Neutrophil (primary cell): ENCODE results near the gene PFDN5.

Experiments used
- H3K27ac ChIP-seq: fragments of 200-600 bp; sonication (generic); 2 replicates; pipeline ENCODE4 v1.5.1; 2016; ENCODE audit warnings: mild to moderate bottlenecking, moderate library complexity
- H3K27me3 ChIP-seq: fragments of 200-600 bp; sonication (generic); 2 replicates; pipeline ENCODE4 v1.6.0; 2016; ENCODE audit warnings: mild to moderate bottlenecking
- H3K36me3 ChIP-seq: fragments of 200-600 bp; sonication (generic); 2 replicates; pipeline ENCODE4 v1.5.1; 2017
- H3K4me1 ChIP-seq, 2 experiments: fragments of 200-600 bp in 1 of 2; sonication (generic) in 1 of 2; 1 replicate in 1 of 2; 2 replicates in 1 of 2; pipeline versions ENCODE4 v1.5.1 to v1.6.1; 2013 to 2016; ENCODE audit warnings: low read depth in 1 of 2, low read length in 1 of 2, mild to moderate bottlenecking in 1 of 2, moderate library complexity in 1 of 2; ENCODE audit not compliant: control insufficient read depth in 1 of 2, insufficient read depth in 1 of 2
- H3K4me3 ChIP-seq, 2 experiments: fragments of 200-600 bp in 1 of 2; sonication (generic) in 1 of 2; 1 replicate in 1 of 2; 2 replicates in 1 of 2; pipeline ENCODE4 v1.5.1; 2013 to 2016; ENCODE audit warnings: low read depth in 1 of 2, low read length in 1 of 2, mild to moderate bottlenecking in 1 of 2, moderate library complexity in 1 of 2
- H3K9me3 ChIP-seq: fragments of 200-600 bp; sonication (generic); 2 replicates; pipeline ENCODE4 v1.5.1; 2016
- TF ChIP-seq, protein P1 (sequence below): fragments of 200-600 bp; sonication (generic); IDR thresholded peaks from 2 replicates; pipeline ENCODE4 v1.5.1; 2016; ENCODE audit warnings: antibody characterized with exemption

The PFDN5 gene

DNA sequence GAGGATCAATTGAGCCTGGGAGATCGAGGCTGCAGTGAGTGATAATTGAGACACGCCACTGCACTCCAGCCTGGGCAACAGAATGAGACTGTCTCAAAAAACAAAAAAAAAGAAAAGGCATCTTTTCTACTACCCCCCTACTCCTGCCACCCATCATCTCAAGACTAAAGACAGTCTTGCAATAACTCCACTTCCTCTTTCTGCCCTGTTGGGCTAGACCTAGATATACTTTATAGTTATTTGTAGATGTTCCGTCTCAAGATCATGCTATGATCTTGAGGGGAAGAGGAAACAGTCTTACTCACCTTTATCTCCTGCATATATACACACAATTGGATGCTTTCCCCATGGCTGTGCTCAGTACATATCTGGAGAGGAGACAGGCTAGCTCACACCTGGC is 39.3 kb upstream of the PFDN5 start:
- Histone ChIP-seq H3K36me3 (peaks cover 18% of the 10 kb centered on the region), H3K9me3 (no peaks in the 10 kb centered on the region), H3K4me1 (peaks cover 19 to 27% of the 10 kb centered on the region in 2 experiments), H3K27ac (peak overlapping the region; percentile 41), H3K4me3 (no peak overlapping the region), H3K27me3 (no peaks in the 10 kb centered on the region)
- TF ChIP-seq, protein P1, sequence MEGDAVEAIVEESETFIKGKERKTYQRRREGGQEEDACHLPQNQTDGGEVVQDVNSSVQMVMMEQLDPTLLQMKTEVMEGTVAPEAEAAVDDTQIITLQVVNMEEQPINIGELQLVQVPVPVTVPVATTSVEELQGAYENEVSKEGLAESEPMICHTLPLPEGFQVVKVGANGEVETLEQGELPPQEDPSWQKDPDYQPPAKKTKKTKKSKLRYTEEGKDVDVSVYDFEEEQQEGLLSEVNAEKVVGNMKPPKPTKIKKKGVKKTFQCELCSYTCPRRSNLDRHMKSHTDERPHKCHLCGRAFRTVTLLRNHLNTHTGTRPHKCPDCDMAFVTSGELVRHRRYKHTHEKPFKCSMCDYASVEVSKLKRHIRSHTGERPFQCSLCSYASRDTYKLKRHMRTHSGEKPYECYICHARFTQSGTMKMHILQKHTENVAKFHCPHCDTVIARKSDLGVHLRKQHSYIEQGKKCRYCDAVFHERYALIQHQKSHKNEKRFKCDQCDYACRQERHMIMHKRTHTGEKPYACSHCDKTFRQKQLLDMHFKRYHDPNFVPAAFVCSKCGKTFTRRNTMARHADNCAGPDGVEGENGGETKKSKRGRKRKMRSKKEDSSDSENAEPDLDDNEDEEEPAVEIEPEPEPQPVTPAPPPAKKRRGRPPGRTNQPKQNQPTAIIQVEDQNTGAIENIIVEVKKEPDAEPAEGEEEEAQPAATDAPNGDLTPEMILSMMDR = no peak

DNA sequence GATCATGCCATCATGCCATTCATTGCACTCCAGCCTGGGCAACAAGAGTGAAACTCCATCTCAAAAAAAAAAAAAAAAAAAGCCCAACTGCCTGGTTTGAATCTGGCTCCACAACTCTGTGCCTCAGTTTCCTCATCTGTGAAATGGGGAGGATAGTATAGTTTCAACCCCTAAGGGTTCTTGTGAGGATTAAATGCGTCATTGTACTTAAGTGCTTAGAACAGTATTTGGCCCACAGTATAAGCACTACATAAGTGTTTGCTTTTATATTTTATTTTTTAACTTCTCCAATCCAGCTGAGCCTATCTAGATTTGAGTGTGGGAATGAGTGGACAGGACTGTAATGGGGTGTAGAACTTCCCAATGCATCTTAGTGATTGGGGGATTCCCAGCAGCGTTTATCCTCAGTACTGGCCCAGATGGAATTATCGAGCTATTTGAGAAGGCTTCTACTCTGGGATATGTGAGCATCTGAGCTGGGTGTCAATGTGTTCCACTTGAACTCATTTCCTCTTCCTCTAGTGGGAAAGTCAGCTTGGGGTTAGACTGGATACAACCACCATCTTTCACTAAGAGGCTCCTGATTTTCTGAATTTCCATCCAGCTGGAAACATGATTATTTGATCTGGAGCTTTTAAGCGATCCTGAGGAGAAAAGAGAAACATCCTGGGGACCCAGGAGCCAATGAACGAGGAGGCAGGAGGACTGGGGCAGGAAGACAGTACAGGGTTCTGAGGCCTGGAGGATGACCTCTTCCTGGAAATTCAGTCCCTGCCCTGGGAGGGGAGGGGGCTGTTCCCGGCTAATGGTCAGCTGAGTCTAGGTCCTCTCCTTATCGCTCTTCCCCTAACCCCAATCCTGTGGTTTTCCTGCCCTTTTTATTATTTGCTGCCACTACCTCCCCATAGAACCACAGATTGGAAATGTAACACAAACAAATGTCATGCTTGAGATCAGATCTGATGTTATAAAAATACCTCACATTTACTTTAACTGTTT is 36.5 kb upstream of the PFDN5 start:
- Histone ChIP-seq H3K9me3 (no peaks in the 10 kb centered on the region), H3K4me1 (peaks cover 0 to 8% of the 10 kb centered on the region in 2 experiments), H3K36me3 (peaks cover 14% of the 10 kb centered on the region), H3K4me3 (no peak overlapping the region), H3K27ac (no peak overlapping the region), H3K27me3 (no peaks in the 10 kb centered on the region)
- TF ChIP-seq, protein P1 = no peak

DNA sequence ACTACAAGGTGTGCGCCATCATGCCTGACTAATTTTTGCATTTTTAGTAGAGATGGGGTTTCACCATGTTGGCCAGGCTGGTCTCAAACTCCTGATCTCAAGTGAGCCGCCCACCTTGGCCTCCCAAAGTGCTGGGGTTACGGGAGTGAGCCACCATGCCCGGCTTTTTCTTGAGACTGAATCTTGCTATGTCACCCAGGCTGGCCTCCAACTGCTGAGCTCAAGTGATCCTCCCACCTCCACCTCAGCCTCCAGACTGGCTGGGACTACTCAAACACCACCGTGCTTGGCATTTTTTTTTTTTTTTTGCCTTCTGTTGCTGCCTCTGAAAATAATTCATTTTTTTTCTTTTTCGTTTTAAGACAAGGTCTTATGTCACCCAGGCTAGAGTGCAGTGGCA is 35.5 kb upstream of the PFDN5 start:
- no peaks in the 10 kb centered on the region for H3K9me3 ChIP-seq
- no peak overlapping the region for H3K4me3 ChIP-seq
- H3K4me1 ChIP-seq = peaks cover 0 to 8% of the 10 kb centered on the region in 2 experiments
- peaks cover 5% of the 10 kb centered on the region for H3K36me3 ChIP-seq
- TF ChIP-seq, protein P1 = no peak
- no peak overlapping the region for H3K27ac ChIP-seq
- no peaks in the 10 kb centered on the region for H3K27me3 ChIP-seq

DNA sequence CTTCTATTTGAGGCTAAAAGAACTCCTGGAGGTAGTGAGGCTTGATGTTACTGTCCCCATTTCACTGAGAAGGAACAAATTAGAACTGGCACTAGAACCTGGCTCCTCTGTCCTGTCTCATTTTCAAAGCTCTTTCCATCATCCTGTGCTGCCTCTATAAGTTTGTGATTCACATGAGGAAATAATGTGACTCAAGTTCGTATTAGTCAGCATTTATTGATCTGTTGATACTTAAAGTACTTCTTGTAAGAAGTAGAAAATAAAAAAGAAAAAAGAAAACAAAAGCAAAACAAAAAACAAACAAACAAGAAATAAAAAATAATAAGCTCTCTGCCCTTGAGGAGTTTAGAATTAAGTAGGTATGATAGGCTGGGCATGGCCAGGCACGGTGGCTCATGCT is 29.6 kb upstream of the PFDN5 start:
- Histone ChIP-seq H3K4me3 (no peak overlapping the region), H3K9me3 (no peaks in the 10 kb centered on the region), H3K4me1 (peaks cover 19 to 30% of the 10 kb centered on the region in 2 experiments), H3K27me3 (no peaks in the 10 kb centered on the region), H3K36me3 (no peaks in the 10 kb centered on the region), H3K27ac (no peak overlapping the region)
- TF ChIP-seq, protein P1 = no peak

DNA sequence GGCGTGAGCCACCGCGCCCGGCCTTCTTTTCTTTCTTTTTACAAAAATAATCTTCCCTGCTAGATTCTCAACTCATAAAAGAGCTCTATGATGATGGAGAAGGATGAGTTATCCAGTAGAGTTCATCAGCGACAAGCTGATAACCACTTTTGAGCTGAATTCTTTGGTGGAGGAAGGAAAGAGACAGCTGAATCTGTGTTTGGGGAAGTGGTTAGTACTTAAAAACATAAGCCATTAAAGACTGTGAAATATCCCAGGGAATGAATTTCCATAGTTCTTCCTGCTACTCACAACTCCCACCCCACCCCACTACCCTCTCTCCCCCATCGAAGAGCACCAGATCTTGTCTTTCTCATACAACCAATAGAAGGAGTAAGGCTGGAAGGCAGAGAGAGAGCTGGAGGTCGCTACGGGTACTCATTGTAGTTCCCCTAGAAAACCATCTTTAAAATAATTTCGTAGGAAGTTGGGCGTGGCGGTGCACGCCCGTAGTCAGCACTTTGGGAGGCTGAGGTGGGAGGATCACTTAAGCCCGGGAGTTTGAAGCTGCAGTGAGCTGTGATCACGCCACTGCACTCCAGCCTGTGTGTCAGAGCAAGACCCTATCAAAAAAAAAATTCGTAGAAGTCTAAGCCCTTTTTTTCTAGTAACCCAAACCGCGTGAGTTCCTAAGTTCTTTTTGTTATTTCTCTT is 27.9 kb upstream of the PFDN5 start:
- Histone ChIP-seq H3K4me1 (peaks cover 19 to 30% of the 10 kb centered on the region in 2 experiments), H3K27me3 (no peaks in the 10 kb centered on the region), H3K27ac (peak overlapping the region; percentile 64), H3K9me3 (no peaks in the 10 kb centered on the region), H3K36me3 (no peaks in the 10 kb centered on the region), H3K4me3 (peak overlapping the region; percentile 83 to 84)
- TF ChIP-seq, protein P1 = no peak
